ACHN (cell line): ENCODE data around the gene SEMA5A.

Experiments used
- DNase-seq: peaks from one replicate; pipeline ENCODE4 v3.0.0-alpha.2; 2015
- in situ Hi-C: cut with HindIII; loops from 2 replicates; pipeline ENCODE4 v1.10.0; 2017; ENCODE audit warnings: low sequenced_read_pairs, low pct_ligation_motif_present, low pct_unique_long_range_greater_than_20kb

SEMA5A gene

DNA sequence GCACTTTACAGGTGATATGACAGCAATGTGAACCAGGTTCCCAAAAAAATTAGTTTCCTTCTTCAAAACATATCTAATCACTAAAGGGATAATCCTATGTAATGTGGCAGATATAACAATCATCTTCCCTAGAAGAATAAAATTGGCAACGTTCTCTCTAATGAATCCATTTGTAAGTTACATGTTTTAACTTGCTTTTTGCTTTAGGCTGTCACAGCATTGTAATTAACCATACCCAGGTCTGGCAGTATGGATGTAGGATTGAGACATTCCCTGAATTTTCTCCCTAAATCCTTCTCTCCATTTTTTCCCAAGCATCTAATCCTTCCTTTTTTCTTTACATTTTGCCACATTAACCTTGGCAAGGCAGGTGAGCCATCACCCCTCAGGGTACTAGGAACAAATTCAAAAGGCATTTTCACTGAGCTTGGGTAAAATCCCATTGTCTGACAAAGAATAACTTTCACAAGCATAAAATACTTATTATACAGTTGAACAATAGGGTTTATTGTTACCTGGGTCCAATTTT, 548.3 kb downstream of the SEMA5A start:
- in situ Hi-C loops = no loop called here

DNA sequence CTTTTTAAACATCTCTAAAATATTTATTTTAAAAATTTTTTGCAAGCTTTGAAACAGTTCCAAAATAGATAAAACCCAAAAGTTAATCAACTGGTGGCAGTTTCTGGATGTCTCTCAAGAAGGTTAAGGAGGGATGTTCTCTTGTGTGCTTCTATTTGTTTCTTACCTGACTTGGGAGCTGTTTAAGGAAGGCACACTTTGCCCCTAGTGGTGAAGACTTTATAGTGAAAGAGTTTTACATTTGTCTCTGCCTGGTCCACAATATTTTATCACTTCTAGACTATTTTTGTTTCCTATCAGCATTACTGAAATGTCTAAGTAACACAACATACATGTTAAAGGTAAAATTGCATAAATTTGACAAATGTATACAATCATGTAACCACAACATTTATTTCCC, 552.8 kb downstream of the SEMA5A start:
- DNase-seq = peak; percentile 19

More for the DNA sequence above, 548.3 kb downstream of the SEMA5A start:
- no peak for DNase-seq

More for the DNA sequence above, 552.8 kb downstream of the SEMA5A start:
- in situ Hi-C loops = no loop called here
